PC-3 (cell line): ENCODE measurements around the gene FGFR2. TPM values are rescaled to one million over a fixed set of nuclear protein-coding genes. Genes with fewer than 3 reads are reported as not detected.

Experiments used
- ATAC-seq: fragments of 200-7000 bp; cut with Tn5 transposase; 2 replicates; pipeline ENCODE4 v1.9.1; 2020; ENCODE audit warnings: mild to moderate bottlenecking, moderate library complexity
- BruUV-seq: library from RNA; stranded (reverse); fragments of 400-500 nt; replicated peaks from 2 replicates; lab custom pipeline; 2021; lab: Mats Ljungman, UMichigan
- CTCF ChIA-PET: fragments of 300-600 bp; sonication (Branson Sonifier 250); formaldehyde crosslinking; loops from one replicate; lab custom pipeline; 2022; ENCODE audit warnings: antibody characterized with exemption; lab: Charles Lee
- POLR2A ChIA-PET: fragments of 300-600 bp; sonication (Branson Sonifier 250); formaldehyde crosslinking; loops from one replicate; lab custom pipeline; 2022; ENCODE audit warnings: antibody characterized with exemption; ENCODE audit not compliant: unreplicated experiment; lab: Charles Lee
- DNase-seq: peaks from one replicate; pipeline ENCODE4 v3.0.0-alpha.2; 2015
- H2AFZ ChIP-seq: fragments of 300-600 bp; sonication (generic); 2 replicates; pipeline ENCODE4 v1.6.0; 2016; ENCODE audit warnings: antibody characterized with exemption, low read length
- H3F3A ChIP-seq: fragments of 300-600 bp; sonication (generic); one replicate; pipeline ENCODE4 v1.6.0; 2017; ENCODE audit warnings: antibody characterized with exemption, low read length, control low read depth, mild to moderate bottlenecking; ENCODE audit not compliant: unreplicated experiment
- H3K27ac ChIP-seq: fragments of 300-600 bp; sonication (generic); 2 replicates; pipeline ENCODE4 v1.5.1; 2016; ENCODE audit warnings: mild to moderate bottlenecking, low read length
- H3K27me3 ChIP-seq: fragments of 300-600 bp; sonication (generic); 2 replicates; pipeline ENCODE4 v1.6.1; 2016; ENCODE audit warnings: low read length, mixed read lengths
- H3K36me3 ChIP-seq: fragments of 300-600 bp; sonication (generic); 2 replicates; pipeline ENCODE4 v1.6.1; 2016; ENCODE audit warnings: low read depth, mixed run types, low read length, mixed read lengths
- H3K4me1 ChIP-seq: fragments of 300-600 bp; sonication (generic); 2 replicates; pipeline ENCODE4 v1.5.1; 2016; ENCODE audit warnings: low read length; ENCODE audit not compliant: insufficient read depth
- H3K4me2 ChIP-seq: fragments of 300-600 bp; sonication (generic); 2 replicates; pipeline ENCODE4 v1.6.0; 2016; ENCODE audit warnings: low read length
- H3K4me3 ChIP-seq: fragments of 300-600 bp; sonication (generic); 2 replicates; pipeline ENCODE4 v1.5.1; 2016; ENCODE audit warnings: mild to moderate bottlenecking, low read length, mixed read lengths
- H3K79me2 ChIP-seq: fragments of 300-600 bp; sonication (generic); 2 replicates; pipeline ENCODE4 v1.6.1; 2017; ENCODE audit warnings: low read length, mixed read lengths
- H3K9ac ChIP-seq: fragments of 300-600 bp; sonication (generic); 2 replicates; pipeline ENCODE4 v1.6.0; 2016; ENCODE audit warnings: mild to moderate bottlenecking, low read length
- H3K9me2 ChIP-seq: fragments of 300-600 bp; sonication (generic); replicated peaks from 2 replicates; pipeline ENCODE4 v1.6.1; 2016; ENCODE audit warnings: mixed run types, low read length, mixed read lengths
- H3K9me3 ChIP-seq: fragments of 300-600 bp; sonication (generic); 2 replicates; pipeline ENCODE4 v1.6.1; 2016; ENCODE audit warnings: low read length, mixed read lengths
- H4K20me1 ChIP-seq: fragments of 300-600 bp; sonication (generic); 2 replicates; pipeline ENCODE4 v1.6.1; 2016; ENCODE audit warnings: low read length, mixed read lengths
- EZH2 ChIP-seq: fragments of 300-600 bp; sonication (generic); IDR thresholded peaks from one replicate; pipeline ENCODE4 v1.6.1; 2017; ENCODE audit warnings: antibody characterized with exemption, mild to moderate bottlenecking, low read length; ENCODE audit not compliant: unreplicated experiment
- EZH2phosphoT487 ChIP-seq: fragments of 300-600 bp; sonication (generic); IDR thresholded peaks from 2 replicates; pipeline ENCODE4 v1.6.1; 2018; ENCODE audit warnings: mild to moderate bottlenecking, antibody characterized with exemption, low read length, borderline replicate concordance
- intact Hi-C: fragments of 100-400 bp; cut with micrococcal nuclease; formaldehyde crosslinking; loops from 2 replicates; pipeline ENCODE4 v1.9.0; 2023
- total RNA-seq: library from RNA; depleted of rRNA; stranded (reverse); fragments of >200 nt; gene quantifications from 2 replicates; pipeline ENCODE4 v1.2.3, GENCODE V29; 2014
- TF ChIP-seq, protein P1 (sequence below): fragments of 300-600 bp; sonication (generic); conservative IDR thresholded peaks from 2 replicates; pipeline ENCODE4 v1.5.1; 2017; ENCODE audit warnings: antibody characterized with exemption, low read depth, mild to moderate bottlenecking, low read length

Gene FGFR2
- total RNA-seq, 1 experiment from 2014 or later = 0.36 TPM

DNA sequence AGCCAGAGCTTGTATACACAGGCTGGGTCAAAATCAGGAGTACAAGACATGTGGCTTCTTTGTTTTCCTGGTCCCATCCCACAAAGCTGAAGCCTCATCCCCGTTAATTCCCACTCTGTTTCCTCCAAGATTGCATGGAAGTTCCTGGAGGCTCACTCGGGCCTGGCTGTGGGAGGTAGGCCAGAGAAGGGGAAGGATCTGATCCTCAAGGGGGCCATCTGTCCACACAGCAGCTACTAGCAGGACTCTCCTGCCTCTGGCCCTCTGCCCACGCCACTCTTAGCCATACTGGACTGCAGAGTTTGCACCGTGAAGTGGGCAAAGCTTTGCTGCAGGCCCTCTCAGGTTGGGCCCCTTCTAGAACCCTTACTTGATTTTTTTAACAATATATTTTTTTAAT is 160.6 kb downstream of the FGFR2 start:
- no peak overlapping the region for H3K9ac ChIP-seq
- H3K79me2 ChIP-seq = no peaks in the 10 kb centered on the region
- H3K9me2 ChIP-seq = no peaks in the 10 kb centered on the region
- H3K4me2 ChIP-seq = no peak overlapping the region
- peaks cover 29% of the 10 kb centered on the region for H3K27me3 ChIP-seq
- no peaks in the 10 kb centered on the region for H3K4me1 ChIP-seq
- H4K20me1 ChIP-seq = no peaks in the 10 kb centered on the region
- intact Hi-C loops = no loop called here
- DNase-seq (no peak), ATAC-seq (no peak)
- ChIA-PET POLR2A (no interaction called here), CTCF (no interaction called here)
- no TSS peak for BruUV-seq
- no peaks in the 10 kb centered on the region for H3K9me3 ChIP-seq
- no peak overlapping the region for H3K4me3 ChIP-seq
- no peak overlapping the region for H3K27ac ChIP-seq
- H3F3A ChIP-seq = no peaks in the 10 kb centered on the region
- H3K36me3 ChIP-seq = no peaks in the 10 kb centered on the region
- TF ChIP-seq, protein P1, sequence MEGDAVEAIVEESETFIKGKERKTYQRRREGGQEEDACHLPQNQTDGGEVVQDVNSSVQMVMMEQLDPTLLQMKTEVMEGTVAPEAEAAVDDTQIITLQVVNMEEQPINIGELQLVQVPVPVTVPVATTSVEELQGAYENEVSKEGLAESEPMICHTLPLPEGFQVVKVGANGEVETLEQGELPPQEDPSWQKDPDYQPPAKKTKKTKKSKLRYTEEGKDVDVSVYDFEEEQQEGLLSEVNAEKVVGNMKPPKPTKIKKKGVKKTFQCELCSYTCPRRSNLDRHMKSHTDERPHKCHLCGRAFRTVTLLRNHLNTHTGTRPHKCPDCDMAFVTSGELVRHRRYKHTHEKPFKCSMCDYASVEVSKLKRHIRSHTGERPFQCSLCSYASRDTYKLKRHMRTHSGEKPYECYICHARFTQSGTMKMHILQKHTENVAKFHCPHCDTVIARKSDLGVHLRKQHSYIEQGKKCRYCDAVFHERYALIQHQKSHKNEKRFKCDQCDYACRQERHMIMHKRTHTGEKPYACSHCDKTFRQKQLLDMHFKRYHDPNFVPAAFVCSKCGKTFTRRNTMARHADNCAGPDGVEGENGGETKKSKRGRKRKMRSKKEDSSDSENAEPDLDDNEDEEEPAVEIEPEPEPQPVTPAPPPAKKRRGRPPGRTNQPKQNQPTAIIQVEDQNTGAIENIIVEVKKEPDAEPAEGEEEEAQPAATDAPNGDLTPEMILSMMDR = no peak
- TF ChIP-seq EZH2 = no peak
- no peak for TF ChIP-seq EZH2phosphoT487
- no peak overlapping the region for H2AFZ ChIP-seq

GRCh38 chr10:121436630-121437341 is 161.5 kb downstream of the FGFR2 start:
- Histone ChIP-seq H2AFZ (no peak overlapping the region), H3K36me3 (no peaks in the 10 kb centered on the region), H3K4me3 (no peak overlapping the region), H3K27me3 (peaks cover 29% of the 10 kb centered on the region), H3K79me2 (no peaks in the 10 kb centered on the region), H3K9me2 (no peaks in the 10 kb centered on the region), H3K9me3 (no peaks in the 10 kb centered on the region), H3K4me1 (no peaks in the 10 kb centered on the region), H3F3A (no peaks in the 10 kb centered on the region), H3K27ac (no peak overlapping the region), H3K9ac (no peak overlapping the region), H4K20me1 (no peaks in the 10 kb centered on the region), H3K4me2 (no peak overlapping the region)
- ChIA-PET CTCF (no interaction called here), POLR2A (no interaction called here)
- TF ChIP-seq, protein P1 = no peak
- no peak for TF ChIP-seq EZH2phosphoT487
- TF ChIP-seq EZH2 = no peak
- DNase-seq (no peak), ATAC-seq (no peak)
- intact Hi-C loops = no loop called here
- BruUV-seq = no TSS peak

DNA sequence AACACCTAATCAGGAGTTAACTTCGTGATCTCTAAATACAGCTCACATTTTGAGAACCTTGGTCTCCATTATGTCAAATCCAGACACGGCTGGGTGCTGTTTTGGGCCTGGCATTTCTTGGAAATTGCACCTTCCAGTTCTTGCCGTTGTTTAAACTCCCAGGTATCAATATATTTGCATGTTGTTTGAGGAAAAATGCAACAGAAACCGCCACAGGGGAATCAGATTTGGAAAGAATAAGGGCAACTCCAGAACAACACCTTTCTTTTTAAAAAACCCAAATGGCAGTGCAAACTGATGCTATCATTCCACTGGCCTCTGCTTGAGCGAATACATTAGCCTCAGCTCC is 162.0 kb downstream of the FGFR2 start:
- no peak for DNase-seq
- Histone ChIP-seq H3K36me3 (no peaks in the 10 kb centered on the region), H3K27me3 (peaks cover 29% of the 10 kb centered on the region), H3F3A (no peaks in the 10 kb centered on the region), H3K9ac (no peak overlapping the region), H3K27ac (no peak overlapping the region), H3K9me2 (no peaks in the 10 kb centered on the region), H3K4me1 (no peaks in the 10 kb centered on the region), H4K20me1 (no peaks in the 10 kb centered on the region), H3K79me2 (no peaks in the 10 kb centered on the region), H2AFZ (no peak overlapping the region), H3K9me3 (no peaks in the 10 kb centered on the region), H3K4me2 (no peak overlapping the region), H3K4me3 (no peak overlapping the region)
- TF ChIP-seq EZH2phosphoT487 (no peak), EZH2 (no peak)
- TF ChIP-seq, protein P1 = no peak
- BruUV-seq = no TSS peak
- POLR2A ChIA-PET = no interaction called here
- ATAC-seq = no peak
- CTCF ChIA-PET = no interaction called here
- intact Hi-C loops = no loop called here
